UCSD-AML1 (cell line): ENCODE results near the gene CFAP77.

ENCODE experiments used
- DNase-seq: peaks from one replicate; lab custom pipeline; 2025; ENCODE audit not compliant: unreplicated experiment; lab: John Stamatoyannopoulos, UW

Gene CFAP77

DNA sequence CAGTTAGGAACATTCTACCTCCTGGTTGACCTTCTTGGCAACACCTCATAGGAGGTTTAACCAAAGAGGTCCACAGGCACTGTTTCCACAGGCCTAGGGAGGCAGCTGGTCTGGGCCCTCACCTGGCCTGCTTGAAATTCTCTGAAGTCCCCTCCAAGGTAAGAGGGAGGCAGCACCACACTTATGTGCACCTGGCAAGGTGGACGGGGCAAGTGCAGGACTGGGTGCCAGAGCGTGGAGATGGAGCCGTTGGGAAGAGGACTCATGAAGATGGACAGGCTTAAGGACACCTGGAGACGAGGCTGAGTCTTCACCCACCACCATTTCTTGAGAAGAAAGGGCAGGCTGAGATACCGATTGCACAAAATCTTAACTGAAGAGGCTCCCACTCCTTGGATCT lies 165.8 kb downstream of the CFAP77 start:
- DNase-seq: no peak

DNA sequence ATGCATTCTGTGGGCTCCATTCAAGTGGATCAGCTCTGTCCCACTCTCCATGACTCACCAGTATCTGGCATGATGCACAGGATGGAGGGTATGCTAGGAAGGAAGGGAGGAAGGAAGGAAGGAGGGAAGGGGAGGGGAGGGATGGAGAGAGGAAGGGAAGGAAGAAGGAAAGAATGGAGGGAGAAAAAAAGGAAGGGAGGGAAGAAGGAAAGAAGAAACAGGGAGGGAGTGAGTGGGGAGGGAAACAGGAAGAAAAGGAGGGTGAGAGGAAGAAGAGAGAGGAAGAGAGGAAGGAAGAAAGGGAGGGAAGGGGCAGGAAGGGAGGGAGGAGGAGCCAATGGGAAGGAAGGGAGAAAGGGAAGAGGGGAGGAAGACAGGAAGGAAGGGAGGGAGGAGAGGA lies 167.1 kb downstream of the CFAP77 start:
- DNase-seq: no peak

DNA sequence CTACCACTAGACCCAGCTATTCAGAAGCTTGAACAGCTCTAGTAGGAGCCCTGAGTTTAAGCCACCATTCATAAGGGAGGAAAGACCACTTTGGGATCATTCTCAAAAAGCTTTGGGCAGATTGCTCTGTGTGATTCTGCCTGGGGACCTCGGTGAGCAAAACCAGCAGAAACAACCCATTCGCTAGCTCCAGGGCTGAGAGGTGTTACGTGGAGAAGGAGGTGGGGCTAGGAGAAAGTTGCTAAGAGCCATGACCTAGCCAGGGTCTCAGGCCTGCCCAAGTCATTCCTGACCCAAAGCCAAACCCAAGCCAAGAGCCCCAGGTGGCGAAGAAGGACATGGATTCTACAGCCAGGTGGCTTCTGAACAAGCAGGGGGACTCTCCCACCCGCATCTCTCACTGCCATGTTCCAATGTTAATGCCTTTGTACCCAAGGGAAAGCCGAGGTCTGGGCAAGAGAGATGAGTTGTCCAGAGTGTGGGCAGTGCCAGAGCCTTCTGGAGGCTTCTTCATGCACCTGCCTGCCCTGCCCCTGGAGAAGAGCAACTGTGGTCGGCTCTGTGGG lies 168.4 kb downstream of the CFAP77 start:
- no peak for DNase-seq

DNA sequence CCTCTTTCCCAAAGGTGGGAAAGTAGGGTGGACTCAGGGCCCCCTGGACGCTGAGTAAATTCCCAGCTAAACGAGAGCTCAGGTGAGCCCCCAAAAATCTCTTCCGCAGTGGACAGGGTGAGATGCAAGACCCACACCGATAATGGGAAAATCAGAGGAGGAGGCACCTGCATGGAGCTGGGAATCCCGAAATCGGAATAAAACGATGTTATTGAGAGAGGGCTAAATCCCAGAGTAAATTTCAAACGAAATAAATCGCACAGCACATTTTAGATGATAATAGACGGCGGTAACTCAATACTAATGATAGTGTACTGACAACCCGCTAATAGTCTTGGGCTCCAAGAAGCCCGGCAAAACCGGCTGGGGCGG lies 169.4 kb downstream of the CFAP77 start:
- no peak for DNase-seq

DNA sequence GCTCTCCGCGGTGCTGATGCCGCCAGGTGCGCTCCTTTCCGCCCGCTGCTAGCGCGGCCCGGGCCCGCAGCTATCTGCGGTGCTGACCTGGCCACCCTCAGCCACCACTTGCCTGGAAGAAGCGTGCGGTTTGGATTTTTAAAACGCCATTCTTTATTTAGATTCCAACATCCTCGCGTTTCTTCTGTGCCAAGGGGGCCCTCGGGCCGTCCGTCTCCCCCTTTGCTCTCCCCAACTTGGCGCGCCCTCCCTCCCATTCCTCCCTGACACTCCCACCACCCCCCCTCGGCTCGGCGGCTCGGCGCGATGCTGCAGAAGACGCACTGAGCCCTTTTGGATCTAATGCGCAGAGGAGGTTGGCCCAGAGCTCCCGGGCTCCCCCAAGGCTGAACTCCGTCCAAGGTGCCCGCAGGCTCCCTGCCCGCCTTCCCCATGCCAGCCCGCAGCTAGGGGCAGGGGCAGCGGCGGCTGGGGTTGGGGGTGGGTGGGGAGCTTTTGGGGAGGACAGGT lies 172.3 kb downstream of the CFAP77 start, which contains the start of gene BARHL1:
TSS of gene BARHL1 (plus strand) at position 331 of the 510 bp plus-strand sequence. CDS start 192 bp downstream, outside the sequence.
- DNase-seq: no peak

DNA sequence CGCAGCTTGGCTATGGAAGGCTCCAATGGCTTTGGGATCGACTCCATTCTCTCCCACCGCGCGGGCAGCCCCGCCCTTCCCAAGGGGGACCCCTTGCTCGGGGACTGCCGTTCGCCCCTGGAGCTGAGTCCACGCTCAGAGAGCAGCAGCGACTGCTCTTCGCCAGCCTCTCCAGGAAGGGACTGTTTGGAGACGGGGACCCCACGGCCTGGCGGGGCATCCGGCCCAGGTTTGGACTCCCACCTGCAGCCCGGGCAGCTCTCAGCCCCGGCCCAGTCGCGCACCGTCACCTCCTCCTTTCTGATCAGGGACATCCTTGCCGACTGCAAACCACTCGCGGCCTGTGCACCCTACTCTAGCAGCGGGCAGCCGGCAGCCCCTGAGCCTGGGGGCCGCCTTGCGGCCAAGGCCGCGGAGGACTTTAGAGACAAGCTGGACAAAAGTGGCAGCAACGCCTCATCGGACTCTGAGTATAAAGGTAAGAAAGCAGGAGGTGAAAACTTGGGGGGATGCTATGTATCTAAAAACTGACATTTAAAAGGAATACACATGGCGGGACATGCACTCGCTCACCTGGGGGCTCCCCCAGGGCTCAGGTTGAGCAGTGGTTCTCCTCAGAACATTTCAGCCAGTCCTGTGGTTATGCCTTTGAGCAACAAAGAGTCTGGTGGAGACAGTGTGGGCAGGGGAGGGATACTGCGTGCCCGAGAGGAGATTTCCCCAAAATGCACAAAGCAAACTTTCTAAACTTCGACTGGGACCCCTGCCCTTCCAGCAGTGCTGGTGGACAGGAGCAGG lies 173.0 kb downstream of the CFAP77 start:
- no peak for DNase-seq

DNA sequence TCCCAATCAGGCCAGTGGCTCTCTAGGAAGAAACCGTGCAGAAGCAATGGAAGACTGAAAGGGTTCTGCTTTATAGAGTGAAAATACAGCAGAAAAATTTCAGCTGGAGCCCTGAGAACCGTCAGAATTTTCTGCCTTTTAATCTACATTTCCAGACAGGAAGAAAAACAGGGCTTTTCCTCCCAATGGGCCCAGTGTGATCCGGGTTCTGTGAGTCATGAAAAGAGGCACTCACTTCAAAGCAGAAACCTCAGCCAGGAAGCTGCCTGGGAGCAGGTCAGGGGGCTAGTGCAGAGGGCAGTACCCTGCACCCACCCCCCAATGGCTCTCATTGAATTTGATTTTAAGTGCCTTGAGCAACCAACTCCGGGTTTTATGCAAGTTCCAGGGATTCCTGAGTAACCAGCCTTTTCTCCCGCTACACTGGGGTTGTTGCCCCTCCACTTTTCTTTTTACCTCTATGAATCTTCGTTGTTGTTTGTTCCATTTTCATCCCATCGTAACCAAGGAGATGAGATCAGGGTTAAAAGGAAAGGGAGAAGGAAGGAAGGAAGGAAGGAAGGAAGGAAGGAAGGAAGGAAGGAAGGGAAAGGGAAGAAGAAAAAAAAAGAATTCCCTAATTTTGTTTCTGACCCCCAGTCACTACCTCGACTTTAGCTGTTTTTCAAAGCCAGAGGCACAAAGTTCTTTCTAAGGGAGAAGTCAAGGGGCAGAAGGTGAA lies 173.7 kb downstream of the CFAP77 start:
- DNase-seq: no peak

DNA sequence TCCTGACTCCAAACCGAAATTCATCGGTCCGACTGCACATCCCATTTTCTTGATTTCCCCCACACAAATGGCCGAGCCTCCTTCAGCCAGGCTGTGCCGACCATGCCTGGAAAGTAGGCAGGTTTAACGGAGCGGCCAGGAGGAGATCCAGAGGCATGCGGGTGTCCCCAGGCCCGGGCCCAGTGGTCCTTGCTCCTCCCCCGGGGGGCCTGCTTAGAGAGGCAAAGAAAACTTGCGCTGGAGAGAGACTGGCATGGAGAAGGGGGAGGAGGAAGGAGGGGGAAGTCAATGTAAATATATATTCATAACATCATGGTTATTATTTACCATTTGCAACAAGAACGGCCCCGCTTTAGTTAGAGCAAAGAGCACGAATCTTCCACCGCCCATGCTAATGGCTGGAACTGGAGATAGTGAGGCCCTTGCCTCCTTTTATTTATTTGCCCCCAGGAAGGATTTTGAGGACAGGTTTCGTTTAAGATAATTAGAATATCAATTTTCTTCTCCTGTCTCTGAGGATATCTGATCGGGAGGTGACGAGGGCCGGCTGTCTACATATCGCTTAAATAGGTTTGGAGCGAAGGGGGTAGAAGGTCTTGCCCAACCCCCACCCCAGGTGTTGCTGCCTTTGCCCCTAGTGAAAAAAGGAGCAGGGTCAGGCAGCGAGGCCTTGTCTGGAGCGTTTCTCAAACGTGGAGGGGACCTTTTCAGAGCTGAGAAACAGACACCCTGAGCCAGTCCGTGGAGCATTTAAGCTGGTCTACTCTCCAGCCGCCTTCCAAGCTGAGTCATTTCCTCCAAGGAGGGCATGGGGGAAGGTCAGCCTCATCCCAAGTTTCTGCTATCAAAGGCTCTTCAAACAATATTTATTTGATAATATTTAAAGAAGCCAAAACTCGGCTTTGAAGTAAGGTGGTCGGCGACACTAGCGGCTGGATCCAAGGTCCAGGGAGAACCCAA lies 174.9 kb downstream of the CFAP77 start:
- no peak for DNase-seq

DNA sequence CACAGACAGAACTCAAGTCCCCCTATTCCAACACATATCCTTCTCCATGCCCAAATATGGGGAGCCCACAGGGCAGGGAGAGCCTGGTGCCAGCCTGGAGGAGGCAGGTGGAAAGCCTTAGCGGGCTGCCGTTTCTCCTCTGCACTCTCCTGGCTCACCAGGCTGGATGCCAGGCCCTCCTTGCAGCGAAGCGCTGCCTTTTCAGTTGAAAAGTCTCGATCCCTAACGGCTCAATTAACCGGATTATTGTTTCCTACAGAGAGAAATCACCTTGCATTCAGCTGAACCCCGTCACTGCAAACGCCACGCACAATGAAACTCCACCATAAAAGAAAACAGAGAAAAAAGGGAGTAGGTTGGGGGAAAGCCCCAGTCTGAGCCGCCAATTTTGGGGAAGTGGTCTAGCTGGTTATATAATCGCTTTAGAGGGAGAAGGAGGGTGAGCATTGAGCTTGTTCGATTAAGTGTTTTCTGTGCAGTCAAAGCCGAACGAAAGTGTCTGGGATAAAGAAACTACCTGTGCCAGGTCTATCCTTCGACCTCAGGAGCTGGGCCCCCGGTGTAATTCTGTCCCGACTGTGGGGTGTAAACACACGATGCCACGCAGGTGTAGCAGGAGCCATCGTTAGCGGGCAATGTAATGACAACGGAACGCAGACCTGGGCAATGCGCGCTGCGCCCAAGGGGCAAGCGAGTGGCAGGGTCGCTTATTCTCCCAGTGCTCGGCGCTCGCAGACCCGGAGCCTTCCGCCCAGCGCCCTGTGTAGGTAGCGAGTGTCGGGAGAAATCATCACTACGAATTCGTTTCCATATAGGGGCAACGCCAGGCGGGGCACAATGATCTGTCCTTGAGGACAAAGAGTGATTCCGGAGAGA lies 176.2 kb downstream of the CFAP77 start:
- no peak for DNase-seq

DNA sequence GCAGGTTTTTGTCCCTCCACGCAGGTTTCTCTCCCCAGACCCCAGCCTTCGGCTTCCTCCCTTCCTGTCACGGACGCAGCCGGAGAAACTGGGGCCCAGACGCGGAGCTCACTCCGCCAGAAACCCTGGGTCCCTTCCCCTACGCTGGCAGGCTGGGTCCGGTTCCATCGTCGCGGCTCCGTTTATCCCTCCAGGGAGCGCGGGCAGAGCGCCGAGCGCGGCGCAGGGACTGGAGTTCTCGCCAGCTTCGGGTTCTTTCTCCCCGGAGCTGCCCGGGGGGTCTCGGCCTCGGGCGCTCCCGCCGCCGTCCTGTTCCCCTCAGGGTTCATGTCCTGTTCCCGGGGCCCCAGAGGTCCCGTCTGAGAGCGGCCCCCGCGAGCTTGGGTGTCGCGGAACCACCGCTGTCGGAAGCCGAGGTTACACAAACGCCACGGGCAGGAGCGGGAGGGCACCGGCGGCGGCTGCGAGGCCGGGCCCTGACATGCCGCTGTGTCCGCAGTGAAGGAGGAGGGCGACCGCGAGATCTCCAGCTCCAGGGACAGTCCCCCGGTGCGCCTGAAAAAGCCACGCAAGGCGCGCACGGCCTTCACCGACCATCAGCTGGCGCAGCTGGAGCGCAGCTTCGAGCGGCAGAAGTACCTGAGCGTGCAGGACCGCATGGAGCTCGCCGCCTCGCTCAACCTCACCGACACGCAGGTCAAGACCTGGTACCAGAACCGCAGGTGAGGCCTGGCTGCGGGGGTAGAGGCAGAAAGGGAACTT lies 177.0 kb downstream of the CFAP77 start:
- DNase-seq: no peak

DNA sequence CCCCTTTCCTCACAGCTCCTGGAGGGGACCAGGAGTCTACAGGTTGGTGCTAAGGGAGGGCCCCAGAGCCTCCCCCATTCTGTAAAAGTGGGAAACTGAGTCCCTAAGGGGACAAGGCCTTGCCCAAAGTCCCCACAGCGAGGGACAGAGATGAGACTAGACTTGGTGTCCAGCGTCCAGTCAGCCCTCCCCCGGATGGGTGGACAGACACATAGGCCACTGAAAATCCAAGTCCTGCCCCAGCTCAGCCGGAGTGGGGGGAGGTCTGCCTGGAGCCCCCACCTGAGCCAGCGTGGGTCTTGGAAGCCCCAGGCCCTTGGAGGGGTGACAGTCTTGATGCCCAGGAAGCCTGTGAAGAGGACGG lies 177.6 kb downstream of the CFAP77 start:
- no peak for DNase-seq

DNA sequence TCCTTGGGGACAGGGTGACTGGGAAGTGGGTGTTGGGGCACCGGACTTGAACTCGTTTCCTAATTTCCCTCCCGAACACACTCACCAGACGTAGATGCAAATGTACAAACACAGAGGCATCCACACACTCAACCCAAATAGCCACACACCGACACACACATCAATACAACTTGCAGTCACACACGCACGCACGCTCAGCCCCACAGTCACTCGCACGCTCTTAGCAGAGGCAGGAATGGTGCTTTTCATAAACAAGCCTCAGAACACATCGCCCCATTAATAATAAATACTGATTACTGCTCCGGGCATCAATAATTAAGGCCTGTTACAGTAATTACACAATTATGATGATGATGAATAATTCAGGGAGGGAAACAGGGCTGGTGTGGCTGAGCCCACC lies 178.1 kb downstream of the CFAP77 start:
- no peak for DNase-seq

DNA sequence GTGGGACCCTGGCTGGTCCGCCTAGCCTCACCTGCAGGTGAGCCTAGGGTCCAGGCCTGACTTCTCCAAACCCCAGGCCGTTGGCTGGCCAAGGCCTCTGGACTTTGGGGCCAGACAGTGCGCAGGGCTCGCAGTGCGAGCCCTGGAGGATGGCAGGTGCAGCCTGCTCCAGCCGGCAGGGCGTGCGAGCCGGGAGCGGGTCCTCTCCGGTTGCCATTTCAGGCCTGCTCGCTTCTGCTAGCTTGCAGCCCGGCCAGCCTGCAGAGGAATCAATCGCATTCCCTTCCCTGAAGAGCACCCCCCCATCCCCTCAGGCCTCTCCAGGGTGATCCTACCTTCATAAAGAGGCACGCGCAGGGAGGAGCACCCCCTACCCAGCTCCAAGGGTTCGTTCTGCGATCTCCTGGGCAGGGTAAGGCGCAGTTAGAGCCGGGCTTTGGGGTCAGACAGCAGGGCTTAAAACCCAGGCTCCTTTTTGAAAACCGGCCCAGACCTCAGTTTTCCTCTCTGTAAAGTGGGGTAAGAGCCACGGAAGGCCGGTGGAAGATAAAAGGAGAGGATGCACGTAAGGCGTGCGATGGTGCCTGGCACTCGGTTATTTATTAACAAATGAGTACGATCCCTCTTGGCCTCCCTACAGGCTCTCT lies 178.6 kb downstream of the CFAP77 start:
- no peak for DNase-seq

DNA sequence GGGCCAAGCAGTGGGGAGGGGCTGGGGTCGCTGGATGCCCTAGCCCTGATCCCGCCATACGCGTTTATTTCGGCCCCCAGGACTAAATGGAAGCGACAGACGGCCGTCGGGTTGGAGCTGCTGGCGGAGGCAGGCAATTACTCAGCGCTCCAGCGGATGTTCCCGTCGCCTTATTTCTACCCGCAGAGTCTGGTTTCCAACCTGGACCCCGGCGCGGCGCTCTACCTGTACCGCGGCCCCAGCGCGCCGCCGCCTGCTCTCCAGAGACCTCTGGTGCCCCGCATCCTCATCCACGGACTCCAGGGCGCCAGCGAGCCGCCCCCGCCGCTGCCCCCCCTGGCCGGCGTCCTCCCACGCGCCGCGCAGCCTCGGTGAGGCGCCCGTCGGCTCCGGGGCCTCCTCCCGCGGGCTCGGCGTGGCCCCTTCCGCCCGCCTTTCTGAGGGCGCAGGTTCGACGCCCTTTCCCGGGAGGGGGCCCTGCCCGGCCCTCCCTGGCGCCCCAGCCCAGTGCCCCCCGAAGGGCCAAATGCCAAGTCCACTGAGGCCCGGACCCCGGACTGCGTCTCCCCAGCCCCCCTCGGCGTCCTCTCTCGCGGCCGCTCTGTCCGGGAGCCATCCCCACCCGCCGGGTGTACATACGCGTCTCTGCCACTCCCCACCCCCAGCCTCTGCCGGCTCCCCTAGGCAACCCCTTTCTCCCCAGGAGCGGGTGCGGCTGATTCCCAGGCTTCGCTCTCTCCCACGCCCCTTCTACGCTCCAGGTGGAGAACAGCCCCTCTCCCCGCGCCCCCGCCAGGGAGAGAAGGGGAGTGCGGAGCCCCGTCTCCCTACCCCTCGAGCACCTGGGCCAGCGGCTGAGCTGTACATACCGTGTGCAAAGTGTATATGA lies 179.4 kb downstream of the CFAP77 start:
- no peak for DNase-seq

DNA sequence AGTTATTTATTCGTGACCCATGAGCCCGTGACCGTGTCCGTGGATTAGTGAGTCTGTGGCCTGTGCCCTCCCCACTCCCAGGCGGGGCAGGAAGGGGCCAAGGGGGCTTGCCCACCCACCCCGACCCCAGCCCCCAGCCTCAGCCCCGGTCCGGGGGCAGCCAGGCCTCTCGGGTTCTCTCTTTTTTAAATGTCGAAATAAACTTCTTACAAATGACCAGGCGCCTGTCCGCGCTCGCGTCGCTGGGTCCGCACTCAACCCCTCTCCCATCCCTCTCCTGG lies 180.0 kb downstream of the CFAP77 start:
- DNase-seq: no peak

DNA sequence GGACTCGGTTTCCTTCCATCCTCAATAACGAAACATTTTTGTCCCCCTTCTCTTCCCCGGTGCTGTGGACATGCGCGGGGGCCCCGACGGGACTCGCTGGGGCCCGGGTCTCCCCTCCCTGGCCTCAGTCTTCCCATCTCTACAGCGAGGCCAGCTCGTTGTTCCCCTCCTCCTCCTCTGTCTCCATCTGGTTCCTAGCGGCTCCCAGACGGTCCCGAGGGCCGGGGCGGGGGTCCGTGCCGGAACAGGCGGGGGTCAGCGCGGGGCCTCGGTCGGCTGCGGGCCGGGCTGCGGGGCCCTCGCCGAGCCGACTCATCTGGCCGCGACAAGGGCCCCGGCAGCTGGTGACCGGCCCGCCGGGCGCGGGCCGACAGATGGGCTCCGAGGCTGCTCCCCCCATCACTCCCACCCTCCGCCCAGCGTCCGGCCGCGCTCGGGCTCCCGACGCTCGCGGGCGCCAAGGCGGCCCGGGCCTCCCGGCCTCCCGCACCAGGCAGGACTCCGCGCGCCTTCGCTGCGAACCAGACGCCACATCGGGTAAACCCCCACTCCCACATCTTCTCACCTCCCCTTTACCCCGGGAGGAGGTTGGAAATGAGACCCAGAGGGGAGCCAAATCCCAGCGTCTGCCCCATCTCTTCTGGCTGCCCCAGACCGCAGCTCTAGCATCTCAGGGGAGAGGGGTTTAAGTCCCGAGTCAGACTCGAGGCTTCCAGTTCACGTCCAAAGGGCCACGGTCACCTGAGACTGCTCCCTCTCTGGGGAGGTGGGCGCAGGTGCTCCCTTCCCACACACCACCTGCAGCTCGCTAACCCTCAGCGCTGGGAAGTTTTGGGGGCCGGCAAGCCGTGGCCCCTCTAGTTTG lies 180.5 kb downstream of the CFAP77 start:
- no peak for DNase-seq

DNA sequence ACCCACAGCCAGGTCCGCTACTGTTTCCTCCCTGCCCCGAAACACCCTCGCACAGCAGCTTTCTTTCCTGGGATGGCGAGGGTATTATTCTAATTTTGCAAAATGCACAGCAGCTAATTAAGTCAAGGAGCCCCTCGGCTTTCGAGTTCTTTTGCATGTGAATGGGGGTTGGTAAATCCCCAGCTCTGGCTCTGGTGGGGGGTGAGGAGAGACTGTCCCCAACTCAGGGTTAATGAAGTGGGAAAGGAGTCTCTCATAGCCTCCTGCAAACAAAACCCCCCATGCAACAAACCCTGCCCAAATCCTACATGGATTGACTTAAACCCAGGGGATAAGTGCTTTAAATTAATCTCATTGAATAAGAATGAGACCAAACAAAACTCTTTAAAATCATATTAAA lies 181.2 kb downstream of the CFAP77 start:
- DNase-seq: no peak
